Loucy (cell line): ENCODE results near the gene NPAS1.

Experiments
- H2AFZ ChIP-seq: fragments of 200-600 bp; sonication (generic); 2 replicates; pipeline ENCODE4 v1.6.0; 2016; ENCODE audit warnings: antibody characterized with exemption, mild to moderate bottlenecking, low read length, moderate library complexity
- H3F3A ChIP-seq: fragments of 200-600 bp; 2 replicates; pipeline ENCODE4 v1.6.0; 2016; ENCODE audit warnings: antibody characterized with exemption, low read depth, mild to moderate bottlenecking
- H3K27me3 ChIP-seq: fragments of 200-600 bp; sonication (generic); 2 replicates; pipeline ENCODE4 v1.6.1; 2014; ENCODE audit warnings: low read length, mild to moderate bottlenecking; ENCODE audit not compliant: insufficient read depth, poor library complexity, severe bottlenecking
- H3K36me3 ChIP-seq: fragments of 200-600 bp; sonication (generic); 2 replicates; pipeline ENCODE4 v1.6.1; 2016; ENCODE audit warnings: low read length; ENCODE audit not compliant: insufficient read depth
- H3K4me1 ChIP-seq: fragments of 200-600 bp; sonication (generic); 2 replicates; pipeline ENCODE4 v1.5.1; 2014; ENCODE audit warnings: low read length, mild to moderate bottlenecking; ENCODE audit not compliant: insufficient read depth, poor library complexity, severe bottlenecking
- H3K4me2 ChIP-seq: fragments of 200-600 bp; sonication (generic); 2 replicates; pipeline ENCODE4 v1.6.0; 2014; ENCODE audit warnings: antibody characterized with exemption, low read length, low read depth, mild to moderate bottlenecking; ENCODE audit not compliant: poor library complexity, severe bottlenecking
- H3K4me3 ChIP-seq: fragments of 200-600 bp; sonication (generic); 2 replicates; pipeline ENCODE4 v1.5.1; 2014; ENCODE audit warnings: low read length, mild to moderate bottlenecking, mixed read lengths; ENCODE audit not compliant: poor library complexity, severe bottlenecking
- H3K79me2 ChIP-seq: fragments of 200-600 bp; sonication (generic); 2 replicates; pipeline ENCODE4 v1.6.1; 2014; ENCODE audit warnings: low read length; ENCODE audit not compliant: insufficient read depth
- H3K9ac ChIP-seq: fragments of 200-600 bp; sonication (generic); 2 replicates; pipeline ENCODE4 v1.6.0; 2014; ENCODE audit warnings: mild to moderate bottlenecking, low read depth, low read length, moderate library complexity; ENCODE audit not compliant: poor library complexity, severe bottlenecking
- H3K9me2 ChIP-seq: fragments of 200-600 bp; sonication (generic); replicated peaks from 2 replicates; pipeline ENCODE4 v1.6.1; 2016; ENCODE audit warnings: low read depth, low read length, mixed read lengths
- H3K9me3 ChIP-seq: fragments of 200-600 bp; sonication (generic); 2 replicates; pipeline ENCODE4 v1.6.1; 2014; ENCODE audit warnings: mild to moderate bottlenecking, antibody characterized with exemption, low read length, low read depth; ENCODE audit not compliant: insufficient read depth
- H4K20me1 ChIP-seq: fragments of 200-600 bp; sonication (generic); 2 replicates; pipeline ENCODE4 v1.6.0; 2014; ENCODE audit warnings: antibody characterized with exemption, low read length, mild to moderate bottlenecking; ENCODE audit not compliant: insufficient read depth, poor library complexity, severe bottlenecking
- EZH2phosphoT487 ChIP-seq: fragments of 200-600 bp; IDR thresholded peaks from 2 replicates; pipeline ENCODE4 v1.6.1; 2018; ENCODE audit warnings: antibody characterized with exemption, mild to moderate bottlenecking, moderate library complexity, borderline replicate concordance
- TF ChIP-seq, protein P1 (sequence below): fragments of 200-600 bp; sonication (generic); conservative IDR thresholded peaks from 2 replicates; pipeline ENCODE4 v1.5.1; 2014; ENCODE audit warnings: mild to moderate bottlenecking, antibody characterized with exemption, low read length

NPAS1 gene

DNA sequence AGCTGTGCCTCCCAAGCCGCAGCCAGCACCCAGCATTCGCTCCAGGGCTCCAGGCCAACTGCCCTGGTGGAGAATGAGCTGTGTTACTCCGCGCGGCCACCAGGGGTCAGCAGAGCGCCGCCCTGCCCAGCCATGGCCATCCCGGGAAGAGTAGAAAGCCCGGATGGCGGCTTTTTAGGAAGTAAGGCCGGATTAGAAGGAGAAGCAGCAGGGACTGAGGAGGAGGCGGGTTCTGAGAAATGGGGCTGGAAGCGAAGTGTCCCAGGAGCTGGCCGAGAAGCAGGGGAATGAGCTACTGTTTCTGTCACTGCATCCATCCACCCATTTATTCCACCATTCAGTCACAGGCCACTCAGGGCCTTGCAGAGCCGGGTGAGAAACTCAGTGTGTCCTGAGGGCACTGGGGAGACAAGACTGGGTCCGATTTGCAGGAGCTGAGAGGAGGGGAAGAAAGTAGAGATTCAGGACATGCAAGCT, 6.6 kb upstream of the NPAS1 start:
- Histone ChIP-seq H4K20me1 (no peaks in the 10 kb centered on the region), H3K36me3 (no peaks in the 10 kb centered on the region), H3K79me2 (no peaks in the 10 kb centered on the region), H3F3A (no peaks in the 10 kb centered on the region), H2AFZ (peak overlapping the region; percentile 93), H3K27me3 (no peaks in the 10 kb centered on the region), H3K9ac (peak overlapping the region; percentile 18), H3K4me3 (no peak overlapping the region), H3K4me1 (no peaks in the 10 kb centered on the region), H3K4me2 (no peak overlapping the region), H3K9me3 (no peaks in the 10 kb centered on the region), H3K9me2 (no peaks in the 10 kb centered on the region)
- TF ChIP-seq, protein P1, sequence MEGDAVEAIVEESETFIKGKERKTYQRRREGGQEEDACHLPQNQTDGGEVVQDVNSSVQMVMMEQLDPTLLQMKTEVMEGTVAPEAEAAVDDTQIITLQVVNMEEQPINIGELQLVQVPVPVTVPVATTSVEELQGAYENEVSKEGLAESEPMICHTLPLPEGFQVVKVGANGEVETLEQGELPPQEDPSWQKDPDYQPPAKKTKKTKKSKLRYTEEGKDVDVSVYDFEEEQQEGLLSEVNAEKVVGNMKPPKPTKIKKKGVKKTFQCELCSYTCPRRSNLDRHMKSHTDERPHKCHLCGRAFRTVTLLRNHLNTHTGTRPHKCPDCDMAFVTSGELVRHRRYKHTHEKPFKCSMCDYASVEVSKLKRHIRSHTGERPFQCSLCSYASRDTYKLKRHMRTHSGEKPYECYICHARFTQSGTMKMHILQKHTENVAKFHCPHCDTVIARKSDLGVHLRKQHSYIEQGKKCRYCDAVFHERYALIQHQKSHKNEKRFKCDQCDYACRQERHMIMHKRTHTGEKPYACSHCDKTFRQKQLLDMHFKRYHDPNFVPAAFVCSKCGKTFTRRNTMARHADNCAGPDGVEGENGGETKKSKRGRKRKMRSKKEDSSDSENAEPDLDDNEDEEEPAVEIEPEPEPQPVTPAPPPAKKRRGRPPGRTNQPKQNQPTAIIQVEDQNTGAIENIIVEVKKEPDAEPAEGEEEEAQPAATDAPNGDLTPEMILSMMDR = peak; percentile 98
- TF ChIP-seq EZH2phosphoT487 = no peak

DNA sequence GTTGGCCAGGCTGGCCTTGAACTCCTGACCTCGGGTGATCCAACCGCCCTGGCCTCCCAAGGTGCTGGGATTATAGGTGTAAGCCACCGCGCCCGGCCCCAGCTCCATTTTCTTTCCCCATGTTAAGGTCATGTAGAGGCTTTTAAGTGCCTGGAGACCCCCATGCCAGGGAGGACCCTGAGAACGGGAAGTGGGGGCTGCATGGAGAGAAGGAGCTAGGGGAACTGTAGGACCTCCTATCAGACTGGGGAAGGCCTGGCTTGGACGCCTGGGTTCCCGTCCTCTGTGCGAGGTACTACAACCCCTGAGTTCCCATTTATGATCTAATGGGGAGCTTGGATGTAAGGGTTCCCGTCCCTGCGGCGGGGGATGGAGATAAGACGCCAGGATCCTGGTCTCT, 714 bp upstream of the NPAS1 start:
- Histone ChIP-seq H3K27me3 (no peaks in the 10 kb centered on the region), H3K9ac (no peak overlapping the region), H2AFZ (no peak overlapping the region), H3K4me3 (no peak overlapping the region), H3K9me3 (no peaks in the 10 kb centered on the region), H3K36me3 (no peaks in the 10 kb centered on the region), H4K20me1 (no peaks in the 10 kb centered on the region), H3F3A (no peaks in the 10 kb centered on the region), H3K4me1 (no peaks in the 10 kb centered on the region), H3K79me2 (no peaks in the 10 kb centered on the region), H3K9me2 (no peaks in the 10 kb centered on the region), H3K4me2 (no peak overlapping the region)
- TF ChIP-seq, protein P1 = no peak
- TF ChIP-seq EZH2phosphoT487 = no peak

DNA sequence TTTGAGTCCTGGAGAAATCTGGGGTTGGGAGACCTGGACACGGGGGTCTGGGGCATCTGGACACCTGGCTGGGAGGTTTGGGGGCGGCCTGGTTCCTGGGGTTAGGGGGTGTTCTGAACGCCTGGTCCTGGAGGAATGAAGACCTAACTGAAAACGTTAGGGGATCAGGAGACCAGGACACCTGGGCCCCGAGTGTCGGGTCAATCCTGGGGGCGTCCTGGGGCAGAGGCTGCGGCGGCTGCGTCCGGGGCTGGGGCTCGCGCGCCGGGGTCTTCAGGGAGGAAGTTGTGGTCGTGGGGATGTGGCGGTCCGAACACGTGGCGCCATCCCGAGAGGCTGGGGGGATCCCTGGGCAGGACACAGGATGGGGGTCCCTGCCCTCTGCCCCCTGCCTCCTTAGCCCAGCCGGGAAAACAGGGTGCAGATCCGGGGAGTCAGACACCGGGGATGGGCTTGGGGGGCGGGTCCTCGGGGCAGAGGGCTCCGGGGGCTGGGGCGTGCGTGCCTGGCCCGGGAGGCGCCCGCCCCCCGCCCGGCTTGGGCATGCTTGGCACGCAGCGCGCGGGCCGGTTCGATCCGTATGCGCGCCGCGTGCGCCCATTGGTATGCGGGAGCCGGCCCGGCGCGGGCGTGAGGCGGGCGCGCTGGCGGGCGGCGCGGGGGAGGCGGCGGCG, 632 bp downstream of the NPAS1 start:
- H3K36me3 ChIP-seq = no peaks in the 10 kb centered on the region
- no peak overlapping the region for H2AFZ ChIP-seq
- no peaks in the 10 kb centered on the region for H3K4me1 ChIP-seq
- no peaks in the 10 kb centered on the region for H3F3A ChIP-seq
- H4K20me1 ChIP-seq = no peaks in the 10 kb centered on the region
- no peak overlapping the region for H3K4me3 ChIP-seq
- no peaks in the 10 kb centered on the region for H3K27me3 ChIP-seq
- H3K79me2 ChIP-seq = no peaks in the 10 kb centered on the region
- no peak overlapping the region for H3K9ac ChIP-seq
- no peaks in the 10 kb centered on the region for H3K9me3 ChIP-seq
- H3K4me2 ChIP-seq = no peak overlapping the region
- TF ChIP-seq, protein P1 = no peak
- TF ChIP-seq EZH2phosphoT487 = no peak
- no peaks in the 10 kb centered on the region for H3K9me2 ChIP-seq
